Esophagus squamous epithelium (tissue), 5 donors: ENCODE results near the gene INAVA. TPM values are rescaled to one million over a fixed set of nuclear protein-coding genes. Genes with fewer than 3 reads are reported as not detected.

Source experiments
- DNase-seq: peaks from one replicate; lab custom pipeline; 2025; lab: John Stamatoyannopoulos, UW
- H3K27ac ChIP-seq, 4 donors: fragments of 200-600 bp; sonication (generic); one replicate each; pipeline ENCODE4 v1.5.1; 2016 to 2019; ENCODE audit warnings: mild to moderate bottlenecking in 1 of 4
- H3K27me3 ChIP-seq, 4 donors: fragments of 200-600 bp; sonication (generic); 1 replicate in 3 of 4; 2 replicates in 1 of 4; pipeline versions ENCODE4 v1.5.1 to v1.6.0; 2017 to 2021; ENCODE audit warnings: antibody characterized with exemption in 1 of 4
- H3K36me3 ChIP-seq, 3 donors: fragments of 200-600 bp; sonication (generic); one replicate each; pipeline ENCODE4 v1.5.1; 2016 to 2019
- H3K4me1 ChIP-seq, 3 donors: fragments of 200-600 bp; sonication (generic); one replicate each; pipeline ENCODE4 v1.5.1; 2017 to 2019
- H3K4me3 ChIP-seq, 4 donors: fragments of 200-600 bp; sonication (generic); 1 replicate in 3 of 4; 2 replicates in 1 of 4; pipeline ENCODE4 v1.5.1; 2016 to 2019; ENCODE audit warnings: mild to moderate bottlenecking in 2 of 4, moderate library complexity in 1 of 4
- H3K9me3 ChIP-seq, 3 donors: fragments of 200-600 bp; sonication (generic); one replicate each; pipeline ENCODE4 v1.5.1; 2016 to 2019
- CTCF ChIP-seq, 6 experiments: fragments of 450-650 bp in 4 of 6; fragments of 200-600 bp in 2 of 6; sonication (generic) in 2 of 6; IDR thresholded peaks; one replicate each; pipeline ENCODE4 v1.5.1; 2016 to 2019; ENCODE audit warnings: antibody characterized with exemption in 6 of 6, mild to moderate bottlenecking in 4 of 6, moderate library complexity in 4 of 6
- POLR2A ChIP-seq, 4 donors: fragments of 450-650 bp; IDR thresholded peaks; one replicate each; pipeline ENCODE4 v1.6.1; 2017; ENCODE audit warnings: antibody characterized with exemption in 4 of 4, mild to moderate bottlenecking in 4 of 4, moderate library complexity in 3 of 4
- WGBS, 2 donors: methylation state at CpG; one replicate each; pipeline ENCODE4 v1.1.5; 2018; 5-methylcytosine and 5-hydroxymethylcytosine counted together
- intact Hi-C: fragments of 100-400 bp; cut with DNase I; formaldehyde crosslinking; loops from one replicate; pipeline ENCODE4 v1.15.0; 2022
- total RNA-seq, 4 donors: library from RNA; depleted of rRNA; stranded (reverse); fragments of >200 nt; gene quantifications; one replicate each; pipeline ENCODE4 v1.1.0, GENCODE V29; 2016
- donor health status: DM: yes; HTN: yes; CAD: no.

The INAVA gene
- total RNA-seq, 4 donors from 2014 or later: 45.6 to 102 (median 58.4) TPM

GRCh38 chr1:200895801-200896530, 1.3 kb downstream of the INAVA start:
- 43 to 63% methylated on average over 5 of the region's 9 CpGs for WGBS, 2 donors
- Histone ChIP-seq H3K27ac (peak overlapping the region; percentile 84 to 96 (median 94)), H3K4me3 (peak overlapping the region; percentile 61 to 71 (median 62)), H3K4me1 (peaks cover 20 to 80% (median 35%) of the 10 kb centered on the region in 3 donors), H3K9me3 (no peaks in the 10 kb centered on the region), H3K27me3 (peaks cover 0 to 26% (median 0%) of the 10 kb centered on the region in 4 donors), H3K36me3 (peaks cover 0 to 33% (median 15%) of the 10 kb centered on the region in 3 donors)
- DNase-seq: no peak
- TF ChIP-seq POLR2A (IDR thresholded peaks at IDR 0.05) (no peak), CTCF (IDR thresholded peaks at IDR 0.05) (no peak)
- intact Hi-C loops: no loop called here

GRCh38 chr1:200896531-200897196, 2.0 kb downstream of the INAVA start:
- intact Hi-C loops: no loop called here
- WGBS, 2 donors: 34 to 45% methylated on average over 1 to 2 of the region's 10 CpGs

GRCh38 chr1:200897259-200897658, 2.6 kb downstream of the INAVA start:
- Histone ChIP-seq H3K9me3 (no peaks in the 10 kb centered on the region), H3K36me3 (peaks cover 0 to 46% (median 15%) of the 10 kb centered on the region in 3 donors), H3K4me1 (peaks cover 17 to 79% (median 27%) of the 10 kb centered on the region in 3 donors), H3K27ac (peak overlapping the region; percentile 6 to 96 (median 94)), H3K27me3 (peaks cover 0 to 13% (median 0%) of the 10 kb centered on the region in 4 donors), H3K4me3 (peak overlapping the region; percentile 61 to 71 (median 62))
- DNase-seq: no peak
- TF ChIP-seq POLR2A (IDR thresholded peaks at IDR 0.05) (no peak), CTCF (IDR thresholded peaks at IDR 0.05) (no peak)
- intact Hi-C loops: no loop called here
- 90 to 100% methylated on average over 1 to 2 of the region's 5 CpGs for WGBS, 2 donors

More at GRCh38 chr1:200896531-200897196, 2.0 kb downstream of the INAVA start:
- Histone ChIP-seq H3K9me3 (no peaks in the 10 kb centered on the region), H3K4me1 (peaks cover 17 to 80% (median 31%) of the 10 kb centered on the region in 3 donors), H3K27ac (peak overlapping the region; percentile 84 to 96 (median 94)), H3K27me3 (peaks cover 0 to 19% (median 0%) of the 10 kb centered on the region in 4 donors), H3K36me3 (peaks cover 0 to 40% (median 15%) of the 10 kb centered on the region in 3 donors), H3K4me3 (peak overlapping the region; percentile 61 to 71 (median 62))
- no peak for DNase-seq
- peak in 2 of 4 donors; percentile 32 to 70 for TF ChIP-seq POLR2A (IDR thresholded peaks at IDR 0.05)
- TF ChIP-seq CTCF (IDR thresholded peaks at IDR 0.05): no peak

GRCh38 chr1:200899015-200899386, 4.3 kb downstream of the INAVA start:
- no peak overlapping the region for H3K27ac ChIP-seq
- WGBS, 2 donors: 52 to 61% methylated on average over 3 of the region's 3 CpGs
- peaks cover 0 to 63% (median 15%) of the 10 kb centered on the region in 3 donors for H3K36me3 ChIP-seq
- intact Hi-C loops: no loop called here
- H3K9me3 ChIP-seq: no peaks in the 10 kb centered on the region
- no peak for DNase-seq
- peaks cover 17 to 76% (median 21%) of the 10 kb centered on the region in 3 donors for H3K4me1 ChIP-seq
- TF ChIP-seq CTCF (IDR thresholded peaks at IDR 0.05): no peak
- TF ChIP-seq POLR2A (IDR thresholded peaks at IDR 0.05): no peak
- no peaks in the 10 kb centered on the region for H3K27me3 ChIP-seq
- no peak overlapping the region for H3K4me3 ChIP-seq
